ENCODE results near the gene ASPDH. TPM values are rescaled to one million over a fixed set of nuclear protein-coding genes. Genes with fewer than 3 reads are reported as not detected.

The ASPDH gene
- total and polyA plus RNA-seq, 2 donors (not counting 3 experiments of a cell fraction or from before 2014, with no cell fraction given): not detected

GRCh38 chr19:50558449-50558848, 44.7 kb upstream of the ASPDH start:
- Histone ChIP-seq H3K9me1 (replicated peaks; ENCODE audit: control insufficient read depth, extremely low read depth, insufficient read depth, low read length) (no peaks in the 10 kb centered on the region), H3K27ac (ENCODE audit: insufficient read depth, low read depth, low read length) (no peak overlapping the region), H3K27me3 (ENCODE audit: control insufficient read depth in 2 of 2, insufficient read depth in 2 of 2, low read length in 2 of 2) (peaks cover 0 to 3% of the 10 kb centered on the region in 2 experiments), H4K20me1 (replicated peaks; ENCODE audit: control insufficient read depth, extremely low read depth, insufficient read depth, low read length) (no peaks in the 10 kb centered on the region), H3K4me1 (ENCODE audit: control insufficient read depth, extremely low read depth, insufficient read depth, low read length) (peaks cover 3% of the 10 kb centered on the region), H3K9ac (replicated peaks; ENCODE audit: extremely low read depth, insufficient read depth, low read length) (no peak overlapping the region), H3K4me3 (replicated peaks in 1 of 3; ENCODE audit: insufficient read depth in 1 of 3, low read depth in 1 of 3, low read length in 3 of 3) (no peak overlapping the region), H3K4me2 (ENCODE audit: insufficient read depth, low read length) (no peak overlapping the region), H2AFZ (ENCODE audit: low read depth, low read length) (no peak overlapping the region), H3K36me3 (ENCODE audit: control insufficient read depth in 2 of 2, extremely low read depth in 1 of 2, insufficient read depth in 2 of 2, low read length in 2 of 2) (no peaks in the 10 kb centered on the region), H3K79me2 (ENCODE audit: control insufficient read depth, insufficient read depth, low read length) (no peaks in the 10 kb centered on the region), H3K9me3 (replicated peaks; ENCODE audit: control insufficient read depth, insufficient read depth, low read length) (no peaks in the 10 kb centered on the region)
- ChIA-PET CTCF (interaction anchor here (1.9 to 7.3 kb wide), 2 partner anchors 18 to 29 kb away, joined by 5 to 136 read pairs; no protein-coding TSS in a partner anchor), POLR2A (no interaction called here)
- no peak for TF ChIP-seq POLR2A (IDR thresholded peaks at IDR 0.05; ENCODE audit: low read depth, low read length)
- no peak for TF ChIP-seq GATA2 (IDR thresholded peaks at IDR 0.05; ENCODE audit: insufficient read depth, insufficient read length, low read depth, low read length)
- TF ChIP-seq, protein P1, sequence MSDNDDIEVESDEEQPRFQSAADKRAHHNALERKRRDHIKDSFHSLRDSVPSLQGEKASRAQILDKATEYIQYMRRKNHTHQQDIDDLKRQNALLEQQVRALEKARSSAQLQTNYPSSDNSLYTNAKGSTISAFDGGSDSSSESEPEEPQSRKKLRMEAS (IDR thresholded peaks at IDR 0.05; ENCODE audit: insufficient read depth, insufficient read length): no peak
- TF ChIP-seq EZH2 (IDR thresholded peaks at IDR 0.05; ENCODE audit: borderline replicate concordance, low read depth, low read length, severe bottlenecking): no peak
- TF ChIP-seq, protein P2, sequence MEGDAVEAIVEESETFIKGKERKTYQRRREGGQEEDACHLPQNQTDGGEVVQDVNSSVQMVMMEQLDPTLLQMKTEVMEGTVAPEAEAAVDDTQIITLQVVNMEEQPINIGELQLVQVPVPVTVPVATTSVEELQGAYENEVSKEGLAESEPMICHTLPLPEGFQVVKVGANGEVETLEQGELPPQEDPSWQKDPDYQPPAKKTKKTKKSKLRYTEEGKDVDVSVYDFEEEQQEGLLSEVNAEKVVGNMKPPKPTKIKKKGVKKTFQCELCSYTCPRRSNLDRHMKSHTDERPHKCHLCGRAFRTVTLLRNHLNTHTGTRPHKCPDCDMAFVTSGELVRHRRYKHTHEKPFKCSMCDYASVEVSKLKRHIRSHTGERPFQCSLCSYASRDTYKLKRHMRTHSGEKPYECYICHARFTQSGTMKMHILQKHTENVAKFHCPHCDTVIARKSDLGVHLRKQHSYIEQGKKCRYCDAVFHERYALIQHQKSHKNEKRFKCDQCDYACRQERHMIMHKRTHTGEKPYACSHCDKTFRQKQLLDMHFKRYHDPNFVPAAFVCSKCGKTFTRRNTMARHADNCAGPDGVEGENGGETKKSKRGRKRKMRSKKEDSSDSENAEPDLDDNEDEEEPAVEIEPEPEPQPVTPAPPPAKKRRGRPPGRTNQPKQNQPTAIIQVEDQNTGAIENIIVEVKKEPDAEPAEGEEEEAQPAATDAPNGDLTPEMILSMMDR (IDR thresholded peaks at IDR 0.05; ENCODE audit: extremely low read depth in 1 of 2, insufficient read depth in 1 of 2, low read depth in 1 of 2, low read length in 2 of 2): no peak
- no peak for TF ChIP-seq POLR2AphosphoS5 (IDR thresholded peaks at IDR 0.05; ENCODE audit: insufficient read depth, low read depth, low read length)
- no peak for TF ChIP-seq JUN (IDR thresholded peaks at IDR 0.05; ENCODE audit: borderline replicate concordance, insufficient read depth, insufficient read length, low read depth)
- TF ChIP-seq MYC (IDR thresholded peaks at IDR 0.05; ENCODE audit: low read depth, low read length): no peak
- no peak for TF ChIP-seq FOS (IDR thresholded peaks at IDR 0.05; ENCODE audit: borderline replicate concordance, insufficient read depth, low read length)
- dilution Hi-C loops (cut with MboI; ENCODE audit: extremely low pct_ligation_motif_present, low sequenced_read_pairs) (no loop called here), intact Hi-C loops (cut with micrococcal nuclease) (no loop called here)
- BruUV-seq (replicated peaks): no TSS peak
- DNase-seq (ENCODE audit: low read depth, low spot score) (no peak), FAIRE-seq (no peak)

Measured in endothelial cell of umbilical vein (primary cell).